HepG2 (cell line): ENCODE measurements around the gene SYVN1. TPM values are rescaled to one million over a fixed set of nuclear protein-coding genes. Genes with fewer than 3 reads are reported as not detected.

Experiments
- CAMTA2 ChIP-seq: sonication (generic); formaldehyde crosslinking; IDR thresholded peaks from 2 replicates; pipeline ENCODE4 v1.4.0; 2020; ENCODE audit warnings: mild to moderate bottlenecking, missing genetic modification reagents, borderline replicate concordance
- GATAD1 ChIP-seq: IDR thresholded peaks from 2 replicates; pipeline ENCODE4 v1.6.1; 2016; ENCODE audit warnings: missing genetic modification reagents, missing compliant biosample characterization
- GTF2F1 ChIP-seq: fragments of 150-350 bp; IDR thresholded peaks from 2 replicates; pipeline ENCODE4 v1.6.1; 2014; ENCODE audit warnings: low read length
- HMG20B ChIP-seq: conservative IDR thresholded peaks from 2 replicates; pipeline ENCODE4 v1.6.1; 2016; ENCODE audit warnings: missing genetic modification reagents, missing compliant biosample characterization
- JUNB ChIP-seq: sonication (generic); formaldehyde crosslinking; IDR thresholded peaks from 2 replicates; pipeline ENCODE4 v1.8.0; 2022; ENCODE audit warnings: missing genetic modification reagents, mild to moderate bottlenecking, borderline replicate concordance
- MEIS1 ChIP-seq: sonication (generic); formaldehyde crosslinking; IDR thresholded peaks from 2 replicates; pipeline ENCODE4 v1.9.0; 2021; ENCODE audit warnings: mild to moderate bottlenecking, missing genetic modification reagents, moderate library complexity, borderline replicate concordance
- MIXL1 ChIP-seq: IDR thresholded peaks from 2 replicates; pipeline ENCODE4 v1.6.1; 2016
- PTBP1 ChIP-seq: fragments of 200-400 bp; formaldehyde crosslinking; IDR thresholded peaks from 2 replicates; pipeline ENCODE4 v1.6.1; 2018; ENCODE audit warnings: low read length, low read depth; ENCODE audit not compliant: poor library complexity, severe bottlenecking
- RAD21 ChIP-seq: fragments of 450-650 bp; formaldehyde crosslinking; IDR thresholded peaks from 2 replicates; pipeline ENCODE4 v1.5.0; 2020; ENCODE audit warnings: mild to moderate bottlenecking
- SP5 ChIP-seq: IDR thresholded peaks from 2 replicates; pipeline ENCODE4 v1.6.1; 2016; ENCODE audit warnings: low read depth, borderline replicate concordance
- ZNF274 ChIP-seq: sonication (generic); formaldehyde crosslinking; IDR thresholded peaks from 2 replicates; pipeline ENCODE4 v1.5.1; 2020; ENCODE audit warnings: mild to moderate bottlenecking, missing genetic modification reagents
- ZNF556 ChIP-seq: sonication (generic); formaldehyde crosslinking; IDR thresholded peaks from 2 replicates; pipeline ENCODE4 v1.4.0; 2020; ENCODE audit warnings: mild to moderate bottlenecking, missing genetic modification reagents, borderline replicate concordance
- ZNF724P ChIP-seq: sonication (generic); formaldehyde crosslinking; IDR thresholded peaks from 2 replicates; pipeline ENCODE4 v1.8.0; 2022; ENCODE audit warnings: missing genetic modification reagents, borderline replicate concordance
- polyA plus RNA-seq, 8 experiments: library from polyadenylated mRNA; depleted of rRNA in 3 of 8; stranded (reverse) in 7 of 8; unstranded in 1 of 8; fragments of >200 nt; fragmentation: Illumina TruSeq in 4 of 8; extraction: Trizol in 4 of 8; gene quantifications; 2 replicates each; pipeline versions ENCODE4 v1.2.1 to v1.2.3, GENCODE V29; 2011 to 2016; ENCODE audit warnings: low read depth in 4 of 8, missing spikeins in 1 of 8, mixed read lengths in 1 of 8; ENCODE audit not compliant: insufficient read depth in 1 of 8
- total RNA-seq, 5 experiments: library from RNA; depleted of rRNA; stranded (reverse); fragments of >200 nt; fragmentation: Illumina TruSeq; extraction: Trizol; gene quantifications; 2 replicates each; pipeline ENCODE4 v1.2.3, GENCODE V29; 2016; ENCODE audit warnings: low read depth in 1 of 5
- TF ChIP-seq, protein P1 (sequence below): sonication (generic); formaldehyde crosslinking; IDR thresholded peaks from 2 replicates; pipeline ENCODE4 v1.5.0; 2020; ENCODE audit warnings: missing genetic modification reagents
- TF ChIP-seq, protein P2 (sequence below): sonication (generic); formaldehyde crosslinking; IDR thresholded peaks from 2 replicates; pipeline ENCODE4 v1.4.0; 2020; ENCODE audit warnings: missing genetic modification reagents, mild to moderate bottlenecking, borderline replicate concordance
- TF ChIP-seq, protein P3 (sequence below): sonication (generic); formaldehyde crosslinking; IDR thresholded peaks from 2 replicates; pipeline ENCODE4 v1.4.0; 2020; ENCODE audit warnings: missing genetic modification reagents
- TF ChIP-seq, protein P4 (sequence below): sonication (generic); formaldehyde crosslinking; IDR thresholded peaks from 2 replicates; pipeline ENCODE4 v1.8.0; 2022; ENCODE audit warnings: missing genetic modification reagents, mild to moderate bottlenecking, borderline replicate concordance
- TF ChIP-seq, protein P5 (sequence below): IDR thresholded peaks from 2 replicates; pipeline ENCODE4 v1.6.1; 2012; ENCODE audit warnings: inconsistent platforms
- TF ChIP-seq, protein P6 (sequence below): sonication (generic); formaldehyde crosslinking; IDR thresholded peaks from 2 replicates; pipeline ENCODE4 v1.4.0; 2020; ENCODE audit warnings: missing genetic modification reagents, borderline replicate concordance
- TF ChIP-seq, protein P7 (sequence below): sonication (generic); formaldehyde crosslinking; IDR thresholded peaks from 2 replicates; pipeline ENCODE4 v1.4.0; 2020; ENCODE audit warnings: missing genetic modification reagents

SYVN1 gene
- total and polyA plus RNA-seq, 2 of the 13 experiments (the other 11 are each of a cell fraction or from before 2014, with no cell fraction given), result 10.3 to 22.5 TPM

DNA sequence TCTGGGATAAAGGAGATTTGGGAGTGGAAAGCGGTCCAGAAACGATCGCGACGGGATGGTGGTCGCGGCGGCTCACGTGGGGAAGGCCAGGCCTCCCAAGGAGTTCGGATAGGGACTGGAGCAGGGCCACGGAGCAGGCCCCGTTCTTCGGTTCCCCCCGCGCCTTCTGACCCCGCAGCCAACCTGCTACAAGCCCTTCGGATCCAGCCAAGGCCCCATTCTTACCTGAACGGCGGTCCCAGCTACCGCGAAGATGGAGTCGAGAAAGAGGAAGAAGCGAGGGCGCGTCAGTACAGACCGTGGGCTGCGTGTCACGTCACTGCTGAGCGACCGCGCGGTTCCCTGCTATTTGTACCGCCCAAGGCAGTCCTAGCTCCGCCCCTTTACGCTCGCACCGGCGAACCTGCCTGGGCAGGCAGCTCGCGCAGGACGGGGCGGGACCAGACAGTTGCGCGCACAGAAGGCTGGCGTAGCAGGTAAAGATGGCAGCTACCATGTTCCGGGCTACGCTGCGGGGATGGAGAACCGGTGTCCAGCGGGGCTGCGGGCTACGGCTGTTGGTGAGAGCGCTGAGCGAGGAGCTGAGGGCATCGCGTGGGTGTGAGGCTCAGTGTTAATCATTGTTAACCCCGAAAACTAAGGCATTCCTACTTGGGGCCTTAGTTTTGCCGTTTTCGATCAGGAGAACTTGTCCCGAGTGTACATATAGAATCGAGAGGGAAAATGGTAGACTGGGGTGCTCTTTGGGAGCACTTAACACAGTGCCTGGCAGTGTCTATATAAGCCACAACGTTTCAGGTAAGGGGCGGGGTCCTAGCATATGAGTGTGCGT, 12.2 kb downstream of the SYVN1 start, which contains the start of the genes FAU and MRPL49 (continued):
- TF ChIP-seq, protein P1, sequence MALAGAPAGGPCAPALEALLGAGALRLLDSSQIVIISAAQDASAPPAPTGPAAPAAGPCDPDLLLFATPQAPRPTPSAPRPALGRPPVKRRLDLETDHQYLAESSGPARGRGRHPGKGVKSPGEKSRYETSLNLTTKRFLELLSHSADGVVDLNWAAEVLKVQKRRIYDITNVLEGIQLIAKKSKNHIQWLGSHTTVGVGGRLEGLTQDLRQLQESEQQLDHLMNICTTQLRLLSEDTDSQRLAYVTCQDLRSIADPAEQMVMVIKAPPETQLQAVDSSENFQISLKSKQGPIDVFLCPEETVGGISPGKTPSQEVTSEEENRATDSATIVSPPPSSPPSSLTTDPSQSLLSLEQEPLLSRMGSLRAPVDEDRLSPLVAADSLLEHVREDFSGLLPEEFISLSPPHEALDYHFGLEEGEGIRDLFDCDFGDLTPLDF, result peak; percentile 80; the same call in 1 of the 2 replicates
- TF ChIP-seq GTF2F1 (peak; percentile 35; the same call in 1 of the 2 replicates), ZNF724P (no peak), MIXL1 (CRISPR knock-in tag) (peak; percentile 41; the same call in 1 of the 2 replicates), PTBP1 (no peak), JUNB (CRISPR knock-in tag) (no peak), GATAD1 (CRISPR knock-in tag) (peak; percentile 97), ZNF556 (CRISPR knock-in tag) (peak; percentile 85; the same call in 1 of the 2 replicates), CAMTA2 (CRISPR knock-in tag) (peak; percentile 30; the same call in 1 of the 2 replicates), MEIS1 (CRISPR knock-in tag) (peak; percentile 76; the same call in 1 of the 2 replicates), RAD21 (CRISPR knock-in tag) (peak; percentile 1; the same call in 1 of the 2 replicates), HMG20B (peak; percentile 38; the same call in 1 of the 2 replicates), ZNF274 (CRISPR knock-in tag) (0 out of 2 replicates have a peak, but pooled peaks have one; percentile 21), SP5 (CRISPR knock-in tag) (peak; percentile 86)
- TF ChIP-seq, protein P2, sequence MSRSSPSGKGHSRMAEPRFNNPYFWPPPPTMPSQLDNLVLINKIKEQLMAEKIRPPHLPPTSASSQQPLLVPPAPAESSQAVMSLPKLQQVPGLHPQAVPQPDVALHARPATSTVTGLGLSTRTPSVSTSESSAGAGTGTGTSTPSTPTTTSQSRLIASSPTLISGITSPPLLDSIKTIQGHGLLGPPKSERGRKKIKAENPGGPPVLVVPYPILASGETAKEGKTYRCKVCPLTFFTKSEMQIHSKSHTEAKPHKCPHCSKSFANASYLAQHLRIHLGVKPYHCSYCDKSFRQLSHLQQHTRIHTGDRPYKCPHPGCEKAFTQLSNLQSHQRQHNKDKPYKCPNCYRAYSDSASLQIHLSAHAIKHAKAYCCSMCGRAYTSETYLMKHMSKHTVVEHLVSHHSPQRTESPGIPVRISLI (CRISPR knock-in tag), result 0 out of 2 replicates have a peak, but pooled peaks have one; percentile 13
- TF ChIP-seq, protein P3, sequence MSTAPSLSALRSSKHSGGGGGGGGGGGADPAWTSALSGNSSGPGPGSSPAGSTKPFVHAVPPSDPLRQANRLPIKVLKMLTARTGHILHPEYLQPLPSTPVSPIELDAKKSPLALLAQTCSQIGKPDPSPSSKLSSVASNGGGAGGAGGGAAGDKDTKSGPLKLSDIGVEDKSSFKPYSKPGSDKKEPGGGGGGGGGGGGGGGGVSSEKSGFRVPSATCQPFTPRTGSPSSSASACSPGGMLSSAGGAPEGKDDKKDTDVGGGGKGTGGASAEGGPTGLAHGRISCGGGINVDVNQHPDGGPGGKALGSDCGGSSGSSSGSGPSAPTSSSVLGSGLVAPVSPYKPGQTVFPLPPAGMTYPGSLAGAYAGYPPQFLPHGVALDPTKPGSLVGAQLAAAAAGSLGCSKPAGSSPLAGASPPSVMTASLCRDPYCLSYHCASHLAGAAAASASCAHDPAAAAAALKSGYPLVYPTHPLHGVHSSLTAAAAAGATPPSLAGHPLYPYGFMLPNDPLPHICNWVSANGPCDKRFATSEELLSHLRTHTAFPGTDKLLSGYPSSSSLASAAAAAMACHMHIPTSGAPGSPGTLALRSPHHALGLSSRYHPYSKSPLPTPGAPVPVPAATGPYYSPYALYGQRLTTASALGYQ (CRISPR knock-in tag), result 0 out of 2 replicates have a peak, but pooled peaks have one; percentile 7
- TF ChIP-seq, protein P4, sequence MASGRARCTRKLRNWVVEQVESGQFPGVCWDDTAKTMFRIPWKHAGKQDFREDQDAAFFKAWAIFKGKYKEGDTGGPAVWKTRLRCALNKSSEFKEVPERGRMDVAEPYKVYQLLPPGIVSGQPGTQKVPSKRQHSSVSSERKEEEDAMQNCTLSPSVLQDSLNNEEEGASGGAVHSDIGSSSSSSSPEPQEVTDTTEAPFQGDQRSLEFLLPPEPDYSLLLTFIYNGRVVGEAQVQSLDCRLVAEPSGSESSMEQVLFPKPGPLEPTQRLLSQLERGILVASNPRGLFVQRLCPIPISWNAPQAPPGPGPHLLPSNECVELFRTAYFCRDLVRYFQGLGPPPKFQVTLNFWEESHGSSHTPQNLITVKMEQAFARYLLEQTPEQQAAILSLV, result peak; percentile 74; the same call in 1 of the 2 replicates
- TF ChIP-seq, protein P5, sequence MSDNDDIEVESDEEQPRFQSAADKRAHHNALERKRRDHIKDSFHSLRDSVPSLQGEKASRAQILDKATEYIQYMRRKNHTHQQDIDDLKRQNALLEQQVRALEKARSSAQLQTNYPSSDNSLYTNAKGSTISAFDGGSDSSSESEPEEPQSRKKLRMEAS, result peak; percentile 86
- TF ChIP-seq, protein P6, sequence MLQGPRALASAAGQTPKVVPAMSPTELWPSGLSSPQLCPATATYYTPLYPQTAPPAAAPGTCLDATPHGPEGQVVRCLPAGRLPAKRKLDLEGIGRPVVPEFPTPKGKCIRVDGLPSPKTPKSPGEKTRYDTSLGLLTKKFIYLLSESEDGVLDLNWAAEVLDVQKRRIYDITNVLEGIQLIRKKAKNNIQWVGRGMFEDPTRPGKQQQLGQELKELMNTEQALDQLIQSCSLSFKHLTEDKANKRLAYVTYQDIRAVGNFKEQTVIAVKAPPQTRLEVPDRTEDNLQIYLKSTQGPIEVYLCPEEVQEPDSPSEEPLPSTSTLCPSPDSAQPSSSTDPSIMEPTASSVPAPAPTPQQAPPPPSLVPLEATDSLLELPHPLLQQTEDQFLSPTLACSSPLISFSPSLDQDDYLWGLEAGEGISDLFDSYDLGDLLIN (CRISPR knock-in tag), result peak; percentile 48; the same call in 1 of the 2 replicates
- TF ChIP-seq, protein P7, sequence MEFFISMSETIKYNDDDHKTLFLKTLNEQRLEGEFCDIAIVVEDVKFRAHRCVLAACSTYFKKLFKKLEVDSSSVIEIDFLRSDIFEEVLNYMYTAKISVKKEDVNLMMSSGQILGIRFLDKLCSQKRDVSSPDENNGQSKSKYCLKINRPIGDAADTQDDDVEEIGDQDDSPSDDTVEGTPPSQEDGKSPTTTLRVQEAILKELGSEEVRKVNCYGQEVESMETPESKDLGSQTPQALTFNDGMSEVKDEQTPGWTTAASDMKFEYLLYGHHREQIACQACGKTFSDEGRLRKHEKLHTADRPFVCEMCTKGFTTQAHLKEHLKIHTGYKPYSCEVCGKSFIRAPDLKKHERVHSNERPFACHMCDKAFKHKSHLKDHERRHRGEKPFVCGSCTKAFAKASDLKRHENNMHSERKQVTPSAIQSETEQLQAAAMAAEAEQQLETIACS (CRISPR knock-in tag), result peak; percentile 75
